ENCODE data around the gene MRPS27.

Gene MRPS27

DNA sequence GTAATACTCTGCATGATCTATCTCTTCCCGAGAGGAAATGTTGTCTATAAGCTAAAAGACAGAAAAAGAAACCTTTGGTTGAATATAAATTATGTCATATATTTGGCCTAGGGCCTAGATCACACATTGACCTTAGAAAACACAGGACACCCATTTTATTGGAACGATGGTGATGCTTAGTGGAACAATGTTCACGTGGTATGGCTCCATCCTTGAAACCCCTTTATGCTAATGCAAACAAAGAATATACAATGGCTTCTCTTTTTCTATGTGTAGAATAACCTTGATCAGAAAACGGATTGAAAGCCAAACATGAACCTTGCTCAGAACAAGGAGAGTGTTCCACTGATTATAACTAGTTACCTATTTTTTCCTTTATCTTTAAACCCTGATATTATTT is 24.5 kb downstream of the MRPS27 start:
- H3K4me3 ChIP-seq (ENCODE audit: low read depth in 1 of 2, low read length in 1 of 2), result no peak overlapping the region
- H3K36me3 ChIP-seq, result peaks cover 3% of the 10 kb centered on the region
- no peak for TF ChIP-seq CTCF (IDR thresholded peaks at IDR 0.05)
- H3K4me1 ChIP-seq (ENCODE audit: control insufficient read depth in 1 of 2, insufficient read depth in 1 of 2, low read depth in 1 of 2, low read length in 1 of 2), result no peaks in the 10 kb centered on the region
- no peaks in the 10 kb centered on the region for H3K9me3 ChIP-seq
- no peak overlapping the region for H3K27ac ChIP-seq
- no peaks in the 10 kb centered on the region for H3K27me3 ChIP-seq

- H3K27ac ChIP-seq, result no peak overlapping the region
- H3K36me3 ChIP-seq, result peaks cover 6% of the 10 kb centered on the region
- no peaks in the 10 kb centered on the region for H3K9me3 ChIP-seq
- no peaks in the 10 kb centered on the region for H3K27me3 ChIP-seq
- H3K4me3 ChIP-seq (ENCODE audit: low read depth in 1 of 2, low read length in 1 of 2), result no peak overlapping the region
- TF ChIP-seq CTCF (IDR thresholded peaks at IDR 0.05), result no peak
- no peaks in the 10 kb centered on the region for H3K4me1 ChIP-seq (ENCODE audit: control insufficient read depth in 1 of 2, insufficient read depth in 1 of 2, low read depth in 1 of 2, low read length in 1 of 2)
These were observed 25.6 kb downstream of the MRPS27 start for GRCh38 chr5:72294473-72294872.

- Histone ChIP-seq H3K36me3 (peaks cover 6% of the 10 kb centered on the region), H3K27me3 (no peaks in the 10 kb centered on the region), H3K9me3 (no peaks in the 10 kb centered on the region), H3K4me3 (ENCODE audit: low read depth in 1 of 2, low read length in 1 of 2) (no peak overlapping the region), H3K4me1 (ENCODE audit: control insufficient read depth in 1 of 2, insufficient read depth in 1 of 2, low read depth in 1 of 2, low read length in 1 of 2) (no peaks in the 10 kb centered on the region), H3K27ac (no peak overlapping the region)
- TF ChIP-seq CTCF (IDR thresholded peaks at IDR 0.05), result no peak
These were observed 26.5 kb downstream of the MRPS27 start for GRCh38 chr5:72293495-72294055.

DNA sequence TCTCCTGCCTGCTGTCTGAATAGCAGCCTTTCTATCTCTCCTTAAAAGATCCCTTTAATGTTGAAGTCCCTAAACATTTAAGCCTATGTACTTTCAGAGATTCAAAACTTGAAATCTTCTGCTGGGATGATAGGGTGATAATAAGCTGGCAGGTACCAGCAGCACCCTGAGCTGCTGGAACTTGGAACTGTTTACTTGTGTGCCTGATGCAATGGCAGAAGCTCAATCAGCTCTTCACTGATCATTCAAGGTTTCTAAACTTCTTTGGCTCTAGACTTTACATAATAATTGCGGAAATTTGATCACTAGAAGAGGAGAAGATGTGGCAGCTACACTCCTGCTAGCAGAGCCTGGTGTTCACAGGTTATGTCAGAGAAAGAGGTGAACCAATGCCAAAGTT is 27.6 kb downstream of the MRPS27 start:
- Histone ChIP-seq H3K27ac (no peak overlapping the region), H3K4me1 (ENCODE audit: control insufficient read depth in 1 of 2, insufficient read depth in 1 of 2, low read depth in 1 of 2, low read length in 1 of 2) (no peaks in the 10 kb centered on the region), H3K4me3 (ENCODE audit: low read depth in 1 of 2, low read length in 1 of 2) (no peak overlapping the region), H3K27me3 (no peaks in the 10 kb centered on the region), H3K36me3 (peaks cover 6% of the 10 kb centered on the region), H3K9me3 (no peaks in the 10 kb centered on the region)
- no peak for TF ChIP-seq CTCF (IDR thresholded peaks at IDR 0.05)

DNA sequence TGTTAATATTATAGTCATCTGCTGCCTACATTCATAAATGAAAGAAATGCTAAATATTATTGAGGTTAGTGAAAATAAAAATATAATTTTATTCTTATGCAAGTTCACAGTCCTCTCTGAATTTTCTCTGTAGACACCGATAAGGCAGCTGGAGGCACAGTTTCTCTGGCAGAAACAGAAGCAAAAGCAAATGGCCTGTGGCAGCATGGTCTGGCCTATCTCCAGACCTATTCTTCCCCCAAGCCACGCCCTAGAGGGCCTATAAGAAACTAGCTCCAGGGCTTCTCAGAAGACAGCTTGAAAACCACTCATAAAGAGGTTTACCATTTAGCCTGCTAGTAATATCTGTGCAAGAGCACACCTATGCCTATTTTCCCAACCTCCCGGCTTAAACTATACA is 28.4 kb downstream of the MRPS27 start:
- no peaks in the 10 kb centered on the region for H3K27me3 ChIP-seq
- no peak for TF ChIP-seq CTCF (IDR thresholded peaks at IDR 0.05)
- H3K27ac ChIP-seq, result no peak overlapping the region
- no peaks in the 10 kb centered on the region for H3K4me1 ChIP-seq (ENCODE audit: control insufficient read depth in 1 of 2, insufficient read depth in 1 of 2, low read depth in 1 of 2, low read length in 1 of 2)
- no peak overlapping the region for H3K4me3 ChIP-seq (ENCODE audit: low read depth in 1 of 2, low read length in 1 of 2)
- H3K36me3 ChIP-seq, result peaks cover 6% of the 10 kb centered on the region
- H3K9me3 ChIP-seq, result no peaks in the 10 kb centered on the region
